GM19455 (cell line): Measurements from ENCODE around the gene FAM32A.

Experiments
- ATAC-seq: cut with Tn5 transposase; IDR thresholded peaks from one replicate; pipeline ENCODE4 v1.9.1; 2021; ENCODE audit not compliant: unreplicated experiment

FAM32A gene

DNA sequence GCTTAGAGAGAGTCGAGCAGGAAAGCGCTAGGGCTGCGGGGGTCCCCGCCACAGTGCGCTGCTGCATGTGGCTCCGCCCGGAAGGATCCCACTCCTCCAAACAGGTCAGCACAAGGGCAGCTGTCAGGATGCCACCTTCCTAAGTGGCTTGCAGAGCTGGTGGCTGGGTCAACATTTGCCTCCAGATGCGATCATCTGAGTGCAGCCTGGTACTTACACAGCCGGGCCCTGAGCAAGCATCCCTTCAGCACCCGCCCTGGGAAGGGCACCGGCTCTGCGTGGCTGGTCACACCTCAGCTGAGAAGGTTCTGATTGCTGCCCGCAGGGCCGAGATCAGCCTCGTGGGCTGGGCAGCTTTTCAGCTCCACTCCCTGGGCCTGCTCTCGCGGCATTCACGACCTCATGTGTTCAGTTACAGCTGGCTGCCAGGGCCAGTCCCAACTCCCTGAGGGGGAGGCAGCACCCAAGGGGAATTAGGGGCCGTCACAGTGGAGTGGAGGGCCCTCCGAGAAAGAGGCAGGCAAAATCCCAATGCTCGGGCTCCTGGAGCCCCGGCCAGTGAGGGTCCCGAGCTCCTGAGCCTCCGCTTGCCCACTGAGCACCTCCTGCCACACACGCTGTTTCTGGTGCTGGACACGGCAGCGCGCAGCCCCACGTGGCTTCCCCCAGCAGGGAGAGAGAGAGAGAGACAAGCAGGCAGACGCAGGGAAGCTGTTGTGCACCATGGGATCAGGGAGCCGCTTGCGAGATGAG lies 39.3 kb downstream of the FAM32A start:
- no peak for ATAC-seq

DNA sequence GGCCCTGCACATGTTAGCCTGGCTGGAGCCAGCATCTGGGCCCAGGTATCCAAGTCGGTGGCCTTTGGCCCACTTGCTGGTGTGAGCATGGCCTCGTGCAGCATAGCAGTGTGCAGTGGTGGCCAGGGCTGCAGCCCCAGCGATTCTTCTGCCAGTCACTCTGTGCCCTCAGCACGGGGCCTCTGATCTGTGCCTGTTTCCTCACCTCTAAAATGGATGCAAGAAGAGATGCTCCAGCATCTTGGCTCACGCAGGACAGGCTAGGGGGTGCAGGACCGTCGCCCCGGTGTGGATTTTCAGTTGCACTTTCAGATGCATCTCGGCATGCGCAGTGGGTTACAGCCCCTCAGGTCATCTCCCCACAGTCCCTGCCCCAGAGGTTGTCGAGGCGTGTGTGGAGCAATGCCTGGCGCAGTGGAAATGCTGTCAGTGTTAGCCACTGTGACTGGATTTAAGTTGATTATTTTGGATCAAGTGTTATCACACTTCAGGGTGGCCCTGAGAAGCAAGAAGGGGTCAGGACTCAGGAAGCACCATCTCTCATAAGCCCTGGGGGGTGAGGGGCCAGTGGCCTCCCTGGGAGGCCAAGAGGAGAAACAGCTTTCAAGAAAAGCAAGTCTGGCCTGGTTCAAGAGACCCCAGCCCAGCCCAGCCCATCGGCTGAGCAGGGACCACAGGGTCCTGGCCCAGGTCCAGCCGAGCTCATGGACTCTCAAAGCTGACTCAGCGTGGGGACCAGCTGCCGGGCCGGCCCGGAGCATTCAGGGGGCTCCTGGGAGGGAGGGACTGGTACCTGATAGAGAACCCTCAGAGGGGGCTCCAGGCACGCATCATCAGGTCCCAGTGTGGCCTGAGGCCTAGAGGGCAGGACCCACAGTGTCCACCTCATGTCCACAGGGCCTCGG lies 40.3 kb downstream of the FAM32A start:
- no peak for ATAC-seq

DNA sequence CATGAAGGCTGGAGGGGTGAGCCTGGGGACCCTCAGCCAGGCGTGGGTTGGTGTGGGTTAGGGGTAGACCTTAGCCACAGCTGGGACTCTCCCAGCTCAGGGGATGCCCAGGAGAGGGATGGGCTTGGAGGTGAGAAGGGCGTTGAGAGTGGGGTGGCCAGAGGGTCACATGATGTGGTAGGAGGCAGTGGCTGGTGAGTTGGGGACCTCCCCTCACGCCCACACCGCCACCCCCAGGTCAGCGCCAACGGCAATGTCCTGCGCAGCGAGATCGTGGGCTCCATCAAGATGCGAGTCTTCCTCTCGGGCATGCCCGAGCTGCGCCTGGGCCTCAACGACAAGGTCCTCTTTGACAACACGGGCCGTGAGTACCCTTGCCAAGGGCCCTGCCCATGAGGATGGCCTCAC lies 41.0 kb downstream of the FAM32A start:
- ATAC-seq: no peak

DNA sequence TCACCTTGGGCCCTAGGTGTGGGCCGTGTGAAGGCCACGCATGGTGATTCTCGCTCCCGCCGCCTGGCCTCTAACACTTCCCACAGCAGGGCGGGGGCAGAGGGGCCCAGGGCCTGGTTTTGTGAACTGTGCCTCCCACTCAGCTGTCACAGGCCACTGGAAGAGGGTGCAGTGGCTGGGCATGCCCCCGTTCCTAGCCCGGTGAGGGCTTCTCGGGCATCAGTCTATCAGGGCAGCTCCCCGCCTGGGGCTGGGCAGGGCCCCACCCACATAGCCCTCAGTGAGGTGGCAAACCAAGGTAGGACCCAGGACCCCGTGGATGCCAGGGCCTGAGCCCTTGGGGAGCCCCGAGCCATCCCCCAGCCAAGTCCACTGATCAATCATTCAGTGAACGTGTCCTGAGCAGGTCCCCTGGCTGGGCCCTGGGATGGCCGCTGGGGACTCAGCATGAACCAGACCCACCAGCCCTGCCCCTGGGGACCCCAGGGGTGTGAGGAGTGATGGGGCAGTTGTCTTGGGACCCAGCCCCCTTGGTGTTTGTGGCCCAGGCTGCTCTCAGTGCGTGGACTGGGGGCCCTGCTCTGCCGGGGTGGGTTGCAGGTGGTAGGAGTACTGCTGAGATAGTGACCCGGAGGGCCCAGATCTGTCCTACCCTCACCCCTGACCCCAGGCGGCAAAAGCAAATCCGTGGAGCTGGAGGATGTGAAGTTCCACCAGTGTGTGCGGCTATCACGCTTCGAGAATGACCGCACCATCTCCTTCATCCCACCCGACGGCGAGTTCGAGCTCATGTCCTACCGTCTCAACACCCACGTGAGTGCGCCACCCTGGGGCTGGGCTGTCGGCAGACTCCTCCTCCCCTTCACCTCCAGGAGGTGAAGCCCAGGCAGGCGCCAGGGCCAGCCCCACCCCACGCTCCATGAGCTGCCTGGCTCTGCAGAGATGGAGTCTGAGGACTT lies 41.9 kb downstream of the FAM32A start:
- ATAC-seq: no peak

DNA sequence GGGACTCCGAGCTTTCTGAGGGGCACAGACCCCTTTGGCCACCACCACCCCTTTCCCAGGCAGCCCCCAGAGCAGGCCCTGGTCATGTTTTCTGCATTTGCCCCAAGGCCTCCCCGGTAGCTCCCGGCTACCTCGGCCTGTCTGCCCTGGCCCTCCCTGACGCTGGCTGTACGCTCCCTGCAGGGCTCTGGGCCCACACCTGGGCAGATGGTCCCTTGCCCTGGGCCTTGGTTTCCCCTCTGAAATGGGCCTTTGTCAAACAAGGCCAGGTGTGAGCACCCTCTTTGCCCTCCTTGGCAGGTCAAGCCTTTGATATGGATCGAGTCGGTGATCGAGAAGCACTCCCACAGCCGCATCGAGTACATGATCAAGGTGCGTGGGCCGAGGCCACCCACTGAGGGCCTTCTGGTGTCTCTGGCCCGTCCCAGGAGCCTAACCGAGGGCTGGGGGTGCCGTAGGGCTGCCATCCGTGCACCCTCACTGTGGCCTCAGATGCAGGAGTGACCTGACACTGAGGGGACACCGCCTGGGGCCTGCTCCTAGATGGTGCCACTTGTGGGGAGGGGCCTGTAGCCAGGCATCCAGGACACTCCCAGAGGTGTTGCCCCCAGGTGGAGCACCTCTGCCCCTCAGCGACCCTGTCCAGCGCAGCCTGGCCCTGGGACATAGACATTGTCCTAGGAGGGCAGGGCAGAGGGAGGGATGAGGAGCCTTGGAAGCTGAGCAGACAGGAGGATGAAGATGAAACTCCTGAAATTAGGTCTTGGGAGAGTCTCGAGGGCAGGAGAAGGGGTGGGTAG lies 42.8 kb downstream of the FAM32A start:
- ATAC-seq: no peak

DNA sequence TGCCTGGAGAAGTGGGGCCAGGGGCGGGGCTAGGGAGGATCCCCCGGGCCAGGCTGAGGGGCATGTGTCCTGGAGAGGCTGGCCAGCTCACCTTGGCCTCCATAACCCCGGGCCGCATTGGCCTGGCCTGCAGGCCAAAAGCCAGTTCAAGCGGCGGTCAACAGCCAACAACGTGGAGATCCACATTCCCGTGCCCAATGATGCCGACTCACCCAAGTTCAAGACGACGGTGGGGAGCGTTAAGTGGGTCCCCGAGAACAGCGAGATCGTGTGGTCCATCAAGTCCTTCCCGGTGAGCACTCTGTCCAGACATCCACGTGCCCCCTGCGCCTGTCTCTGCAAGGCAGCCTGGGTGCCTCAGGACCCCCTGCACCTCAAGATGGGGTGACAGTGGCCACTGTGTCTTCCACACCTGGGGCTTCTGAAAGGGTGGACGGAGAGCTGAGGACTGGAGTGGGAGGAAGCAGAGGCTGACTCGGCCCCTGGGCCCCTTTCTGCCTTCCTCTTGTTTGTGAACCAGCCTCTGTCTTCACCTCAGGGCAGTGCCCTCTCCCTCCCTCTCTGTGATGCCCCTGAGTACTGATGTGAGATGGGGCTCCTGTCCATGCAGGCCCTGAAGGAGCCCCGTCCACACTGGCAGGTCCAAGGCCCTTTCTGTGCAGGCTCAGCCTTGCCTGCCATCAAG lies 43.6 kb downstream of the FAM32A start:
- ATAC-seq: no peak

DNA sequence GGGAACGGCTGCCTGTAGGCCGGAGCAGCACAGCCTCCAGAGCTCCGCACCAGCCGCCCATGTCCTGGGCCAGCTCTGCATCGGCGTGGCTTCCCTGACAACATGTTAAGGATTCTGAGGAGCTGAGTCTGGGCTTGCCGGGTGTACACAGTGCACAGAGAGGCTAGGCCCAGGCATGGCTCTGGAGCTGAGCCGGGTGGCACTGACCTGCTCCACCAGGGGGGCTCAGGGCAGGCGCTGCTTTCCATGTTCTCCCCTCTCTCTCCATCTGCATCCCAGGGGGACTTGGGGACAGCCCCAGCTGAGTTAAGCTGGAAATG lies 44.1 kb downstream of the FAM32A start:
- ATAC-seq: no peak

DNA sequence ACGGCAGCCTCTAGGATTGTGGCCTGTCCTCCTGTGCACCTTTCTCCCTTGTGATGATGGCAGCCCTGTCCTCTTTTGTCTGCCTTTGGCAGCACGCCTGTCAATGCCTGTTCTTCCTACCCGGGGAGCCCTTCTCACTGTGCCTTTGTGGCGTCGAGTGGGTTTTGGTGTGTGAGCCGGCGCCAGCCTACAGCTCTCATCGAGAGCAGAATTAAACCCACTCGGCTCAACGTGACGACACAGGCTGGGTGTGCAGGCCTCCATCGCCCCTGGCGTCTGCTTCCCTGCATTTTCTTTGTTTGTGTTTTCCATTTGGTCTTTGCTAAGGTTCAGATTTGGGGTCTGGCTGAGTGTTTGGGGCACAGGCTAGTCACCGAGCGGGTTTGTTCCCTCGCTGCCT lies 46.9 kb downstream of the FAM32A start:
- ATAC-seq: no peak

DNA sequence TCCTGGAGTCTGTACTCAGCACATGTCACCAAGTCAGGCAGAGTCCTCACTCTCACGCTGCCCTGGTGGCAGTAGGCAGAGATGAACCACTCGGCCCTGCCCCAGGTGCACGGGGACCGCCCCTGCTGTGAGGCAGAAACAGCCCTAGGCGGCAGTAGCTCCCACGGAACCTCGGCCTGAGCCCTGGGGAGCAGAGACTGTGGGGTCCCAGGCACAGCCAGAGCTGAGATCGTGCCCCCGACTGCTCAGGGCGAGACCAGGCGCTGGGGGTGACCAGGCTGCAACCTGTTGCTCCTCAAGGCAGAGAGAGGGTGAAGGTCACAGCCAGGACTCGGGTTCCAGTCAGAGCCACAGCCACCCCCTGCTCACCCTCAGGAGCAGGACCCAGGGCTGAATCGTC lies 47.4 kb downstream of the FAM32A start:
- no peak for ATAC-seq

DNA sequence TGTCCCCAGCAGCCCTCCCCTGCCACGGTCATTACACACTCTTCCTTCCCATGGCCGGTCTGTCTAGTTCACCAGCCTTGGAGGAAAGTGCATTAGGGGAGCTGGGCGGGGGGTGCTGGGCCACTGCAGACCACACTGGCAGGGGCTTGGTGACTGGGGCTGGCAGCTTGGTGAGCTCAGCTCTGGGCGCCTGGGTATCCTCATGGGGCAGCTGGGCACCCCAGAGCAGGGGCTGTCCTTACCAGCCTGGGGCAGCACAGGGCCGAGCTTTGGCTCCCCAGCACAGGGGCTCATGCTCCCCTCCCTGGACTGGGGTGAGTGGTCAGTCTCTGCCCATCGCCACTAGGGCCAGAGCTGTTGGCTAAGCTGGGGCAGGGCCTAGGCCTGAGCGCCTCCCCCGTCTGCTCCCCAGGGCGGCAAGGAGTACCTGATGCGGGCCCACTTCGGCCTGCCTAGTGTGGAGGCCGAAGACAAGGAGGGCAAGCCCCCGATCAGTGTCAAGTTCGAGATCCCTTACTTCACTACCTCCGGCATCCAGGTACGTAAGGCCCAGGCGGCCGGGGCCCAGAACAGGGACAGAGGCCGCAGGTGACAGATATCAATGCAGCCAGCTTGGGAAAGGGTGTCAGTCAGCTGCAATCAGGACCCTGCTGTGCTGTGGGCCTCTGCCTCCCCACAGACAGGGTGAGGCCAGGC lies 48.0 kb downstream of the FAM32A start:
- no peak for ATAC-seq

DNA sequence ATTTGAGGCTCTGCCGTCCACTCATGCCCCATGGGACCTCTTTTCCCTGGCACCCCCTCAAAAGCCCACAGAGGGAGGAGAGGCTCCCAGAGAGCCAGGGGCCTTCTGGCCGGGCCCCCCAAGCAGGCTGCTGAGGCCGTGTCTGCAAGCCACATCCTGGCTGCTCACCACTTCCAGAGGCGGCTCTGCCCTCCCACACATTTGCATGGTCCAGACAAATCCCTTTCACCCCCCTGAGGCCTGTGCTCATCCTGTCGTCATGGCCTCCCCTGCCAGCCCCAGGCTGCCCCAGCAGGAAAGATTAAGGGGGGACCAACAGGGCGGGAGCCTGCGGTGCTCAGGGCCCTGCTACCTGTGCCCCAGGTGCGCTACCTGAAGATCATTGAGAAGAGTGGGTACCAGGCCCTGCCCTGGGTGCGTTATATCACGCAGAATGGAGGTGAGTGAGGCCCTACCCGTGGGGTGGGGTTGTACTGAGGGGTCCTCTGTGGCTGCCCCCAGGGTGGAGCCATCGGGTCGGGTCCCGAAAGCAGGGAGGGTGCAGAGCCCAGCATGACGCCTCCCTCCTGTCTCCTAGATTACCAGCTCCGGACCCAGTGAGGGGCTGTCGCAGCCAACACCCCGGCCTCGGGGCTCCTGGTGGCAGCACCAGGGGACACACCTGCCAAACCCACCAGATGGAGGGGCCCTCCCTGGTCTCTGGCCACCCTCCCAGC lies 48.8 kb downstream of the FAM32A start:
- ATAC-seq: no peak

DNA sequence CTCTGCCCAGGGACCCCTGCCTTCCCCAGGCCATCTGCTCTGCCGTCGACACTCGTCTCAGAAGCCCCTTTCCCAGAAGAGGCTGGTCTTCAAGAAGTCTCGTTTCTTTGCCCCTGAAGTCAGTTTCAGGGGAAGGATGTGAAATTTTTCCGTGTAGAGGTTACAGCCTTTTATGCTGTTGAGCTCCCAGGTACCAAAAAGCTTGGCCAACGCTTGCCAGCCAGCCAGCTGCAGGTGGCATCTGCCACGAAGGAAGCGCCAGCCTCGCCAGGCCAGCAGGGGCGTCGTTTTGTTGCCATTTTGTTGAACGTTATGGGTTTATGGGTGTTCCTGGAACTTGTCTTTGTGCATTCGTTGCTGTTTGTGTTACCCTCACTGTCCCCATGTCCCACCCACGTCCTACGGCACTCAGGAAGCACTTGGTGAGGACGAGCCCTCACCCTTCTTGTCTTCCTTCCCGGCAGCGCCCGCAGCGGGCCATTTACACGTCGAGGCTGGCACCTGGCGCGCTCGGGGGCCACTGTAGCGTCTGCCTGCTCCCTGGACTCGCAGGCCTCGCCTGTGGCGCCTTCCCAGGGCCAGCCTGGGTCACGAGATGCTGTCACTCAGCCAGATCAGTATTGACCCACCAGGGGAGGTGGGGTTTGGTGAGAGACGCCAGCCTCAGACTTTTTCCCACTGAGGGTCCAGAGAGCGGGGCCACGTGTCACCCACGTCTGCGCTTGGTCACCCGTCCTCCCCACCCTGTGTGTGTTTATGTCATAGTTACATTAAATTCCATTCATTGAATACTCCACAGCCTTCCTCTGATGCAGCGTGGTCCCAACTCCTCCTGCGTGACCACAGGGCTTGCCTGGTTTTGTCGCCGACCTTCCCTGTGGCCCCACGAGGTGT lies 49.6 kb downstream of the FAM32A start:
- no peak for ATAC-seq

DNA sequence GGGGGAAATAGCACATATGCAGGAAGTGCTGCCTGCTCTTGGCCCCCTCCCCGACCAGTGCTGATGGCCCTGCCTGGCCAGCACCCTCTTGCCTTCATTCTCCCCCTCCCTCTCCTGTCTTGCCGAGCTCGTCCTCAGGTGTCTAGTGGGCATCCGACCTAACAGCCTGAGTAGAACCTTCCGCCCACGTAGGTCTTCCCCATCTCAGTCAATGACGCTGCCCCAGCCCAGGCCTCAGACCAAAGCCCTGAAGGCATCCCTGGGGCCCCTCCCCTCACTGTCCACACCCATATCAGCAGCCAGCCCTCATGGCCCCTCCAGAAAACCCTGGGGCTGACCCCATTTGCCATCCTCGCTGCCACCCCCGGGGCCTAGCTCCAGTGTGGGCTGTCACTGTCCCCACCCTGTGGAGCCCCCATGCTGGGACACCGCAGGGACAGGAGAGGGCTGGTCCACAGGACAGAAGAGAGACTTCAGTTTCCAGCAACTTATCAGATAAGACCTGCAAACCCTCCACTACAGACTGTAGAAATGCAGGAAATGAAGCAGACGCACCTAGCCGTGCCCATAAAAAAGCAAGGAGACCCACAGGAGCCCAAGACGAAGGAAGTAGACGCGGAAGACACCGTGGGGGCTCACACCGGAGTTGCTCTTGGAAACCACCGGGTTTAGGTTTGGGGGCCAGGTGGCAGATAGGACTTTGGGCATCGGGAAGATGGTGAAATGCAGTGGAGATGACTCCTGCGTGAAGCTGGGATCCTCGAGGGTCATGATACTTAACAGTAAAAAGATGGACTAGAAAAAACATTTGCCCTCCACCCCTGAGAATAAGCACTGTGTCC lies 50.8 kb downstream of the FAM32A start:
- ATAC-seq: no peak
